GM12878 (cell line): Measurements from ENCODE around the gene HSF4. TPM values are rescaled to one million over a fixed set of nuclear protein-coding genes. Genes with fewer than 3 reads are reported as not detected.
"Not testable (repeated sequence)": the region's sequence is repeated elsewhere in the genome, so short reads cannot be mapped to it uniquely, and the experiment has no call there.

ENCODE experiments used
- ATAC-seq: fragments of 200-7000 bp; cut with Tn5 transposase; 3 replicates; pipeline ENCODE4 v1.9.1; 2020; ENCODE audit warnings: mild to moderate bottlenecking, moderate library complexity
- BruUV-seq: library from RNA; stranded (reverse); fragments of 400-500 nt; replicated peaks from 2 replicates; lab custom pipeline; 2021; lab: Mats Ljungman, UMichigan
- CTCF ChIA-PET: fragments of 300-600 bp; sonication (Branson Sonifier 250); formaldehyde crosslinking; extraction: SDS; loops from one replicate; lab custom pipeline; 2021; ENCODE audit warnings: inconsistent platforms; lab: Yijun Ruan, JAX
- POLR2A ChIA-PET: fragments of 350-600 bp; formaldehyde crosslinking; extraction: SDS; loops from one replicate; lab custom pipeline; 2021; ENCODE audit warnings: inconsistent platforms; lab: Charles Lee
- RAD21 ChIA-PET: fragments of 300-600 bp; sonication (Branson Sonifier 250); formaldehyde crosslinking; loops from one replicate; lab custom pipeline; 2023; ENCODE audit warnings: antibody characterized with exemption; ENCODE audit not compliant: unreplicated experiment; lab: Charles Lee
- SMC1A ChIA-PET: fragments of 300-600 bp; sonication (Branson Sonifier 250); formaldehyde crosslinking; loops from one replicate; lab custom pipeline; 2023; ENCODE audit not compliant: unreplicated experiment, uncharacterized antibody; lab: Charles Lee
- DNase-seq: peaks from one replicate; pipeline ENCODE4 v3.0.0-alpha.2; 2011; ENCODE audit warnings: low read depth, low spot score
- FAIRE-seq: peaks from 3 replicates; lab custom pipeline; 2011; peaks lifted over from hg19 to GRCh38; lab: Jason Lieb, UNC
- H2AFZ ChIP-seq: 2 replicates; pipeline ENCODE4 v1.6.0; 2011; ENCODE audit warnings: low read depth, low read length, control low read depth; ENCODE audit not compliant: control insufficient read depth
- H3K27ac ChIP-seq: 2 replicates; pipeline ENCODE4 v1.5.1; 2011; ENCODE audit warnings: control low read depth; ENCODE audit not compliant: control insufficient read depth, insufficient read depth
- H3K27me3 ChIP-seq, 2 experiments: replicated peaks in 1 of 2; 2 replicates each; pipeline versions ENCODE4 v1.6.0 to v1.6.1; 2011; ENCODE audit warnings: low read length in 1 of 2; ENCODE audit not compliant: control insufficient read depth in 2 of 2, insufficient read depth in 2 of 2
- H3K36me3 ChIP-seq, 2 experiments: 2 replicates each; pipeline ENCODE4 v1.5.1; 2011; ENCODE audit warnings: low read length in 1 of 2; ENCODE audit not compliant: control insufficient read depth in 2 of 2, insufficient read depth in 2 of 2
- H3K4me1 ChIP-seq: 2 replicates; pipeline ENCODE4 v1.6.1; 2011; ENCODE audit warnings: mild to moderate bottlenecking, low read length, moderate library complexity, mixed read lengths; ENCODE audit not compliant: control insufficient read depth, insufficient read depth
- H3K4me2 ChIP-seq: 2 replicates; pipeline ENCODE4 v1.6.0; 2011; ENCODE audit warnings: control low read depth; ENCODE audit not compliant: control insufficient read depth, insufficient read depth
- H3K4me3 ChIP-seq: fragments of 200-600 bp; sonication (generic); 2 replicates; pipeline ENCODE4 v1.5.1; 2016
- H3K79me2 ChIP-seq: 2 replicates; pipeline ENCODE4 v1.6.0; 2011; ENCODE audit warnings: low read length; ENCODE audit not compliant: control insufficient read depth, insufficient read depth
- H3K9ac ChIP-seq: 2 replicates; pipeline ENCODE4 v1.8.0; 2011; ENCODE audit warnings: low read length, control low read depth, mixed read lengths; ENCODE audit not compliant: control insufficient read depth, insufficient read depth
- H3K9me3 ChIP-seq: replicated peaks from 3 replicates; pipeline ENCODE4 v1.5.1; 2011; ENCODE audit warnings: mild to moderate bottlenecking, low read length; ENCODE audit not compliant: control insufficient read depth, insufficient read depth
- H4K20me1 ChIP-seq: 2 replicates; pipeline ENCODE4 v1.6.0; 2011; ENCODE audit not compliant: control insufficient read depth, insufficient read depth
- BCL11A ChIP-seq: IDR thresholded peaks from 2 replicates; pipeline ENCODE4 v1.6.1; 2011; ENCODE audit warnings: low read depth, low read length
- BRCA1 ChIP-seq: IDR thresholded peaks from 2 replicates; pipeline ENCODE4 v1.6.1; 2011; ENCODE audit warnings: low read depth, low read length, improper control_type of control experiment
- CBX3 ChIP-seq: fragments of 200-600 bp; sonication (generic); IDR thresholded peaks from 2 replicates; pipeline ENCODE4 v1.6.1; 2016; ENCODE audit warnings: low read depth, borderline replicate concordance
- POLR2A ChIP-seq: IDR thresholded peaks from 2 replicates; pipeline ENCODE4 v1.6.1; 2011; ENCODE audit warnings: low read depth, mild to moderate bottlenecking, low read length
- POLR2AphosphoS5 ChIP-seq: IDR thresholded peaks from 2 replicates; pipeline ENCODE4 v1.6.1; 2011; ENCODE audit warnings: mild to moderate bottlenecking, low read length, inconsistent platforms
- SMC3 ChIP-seq: IDR thresholded peaks from 2 replicates; pipeline ENCODE4 v1.6.1; 2011; ENCODE audit warnings: low read length, improper control_type of control experiment, borderline replicate concordance
- TARDBP ChIP-seq: IDR thresholded peaks from 2 replicates; pipeline ENCODE4 v1.6.1; 2016; ENCODE audit warnings: borderline replicate concordance
- WGBS: methylation state at CpG from one replicate; pipeline ENCODE4 v1.1.6; 2016; ENCODE audit warnings: low lambda C conversion rate; ENCODE audit not compliant: insufficient replicate concordance, insufficient coverage; ENCODE audit errors: missing lambda C conversion rate; 5-methylcytosine and 5-hydroxymethylcytosine counted together
- in situ Hi-C: fragments of 300-500 bp; cut with MboI; formaldehyde crosslinking; loops from 9 replicates; pipeline ENCODE4 v1.14.3; 2018; ENCODE audit warnings: mixed read lengths
- intact Hi-C: fragments of 100-400 bp; cut with micrococcal nuclease; formaldehyde crosslinking; loops from one replicate; pipeline ENCODE4 v1.14.2; 2022; ENCODE audit not compliant: unreplicated experiment
- polyA plus RNA-seq, 11 experiments: library from polyadenylated mRNA; depleted of rRNA in 4 of 11; unstranded in 6 of 11; stranded (reverse) in 5 of 11; fragments of >200 nt; fragmentation: Nextera tagmentation in 4 of 11; fragmentation: Illumina TruSeq in 1 of 11; extraction: Ambion mirVana in 4 of 11; extraction: Trizol in 1 of 11; gene quantifications; 1 replicate in 1 of 11; 2 replicates in 10 of 11; pipeline versions ENCODE4 v1.2.1 to v1.2.3, GENCODE V29; 2011 to 2016; ENCODE audit warnings: inconsistent platforms in 2 of 11, missing spikeins in 2 of 11, low read depth in 1 of 11
- total RNA-seq, 4 experiments: library from RNA; depleted of rRNA in 3 of 4; stranded (reverse); fragments of >200 nt in 3 of 4; fragmentation: Illumina TruSeq in 1 of 4; extraction: Trizol in 1 of 4; gene quantifications; 2 replicates each; pipeline versions ENCODE4 v1.2.1 to v1.2.3, GENCODE V29; 2013 to 2021

The HSF4 gene
- total and polyA plus RNA-seq, 10 of the 15 experiments (the other 5 are each of a cell fraction or from before 2014, with no cell fraction given), result 0.31 to 9.9 (median 2.6) TPM; not detected in 1

- no peaks in the 10 kb centered on the region for H3K4me1 ChIP-seq
- ATAC-seq (no peak), DNase-seq (no peak), FAIRE-seq (no peak)
- H3K9me3 ChIP-seq, result no peaks in the 10 kb centered on the region
- no peak overlapping the region for H3K4me3 ChIP-seq
- H2AFZ ChIP-seq, result no peak overlapping the region
- ChIA-PET POLR2A (interaction anchor here (1.2 kb wide), 1 partner anchor 105 kb away, joined by 5 read pairs; no protein-coding TSS in a partner anchor), SMC1A (no interaction called here), CTCF (interaction anchor here (1.4 to 1.8 kb wide), 2 partner anchors 10 to 35 kb away, joined by 4 to 5 read pairs; no protein-coding TSS in a partner anchor)
- H3K36me3 ChIP-seq, result peaks cover 5 to 7% of the 10 kb centered on the region in 2 experiments; a peak in 3 of 4 replicates
- H3K27me3 ChIP-seq, result no peaks in the 10 kb centered on the region
- intact Hi-C loops, result no loop called here
- H3K4me2 ChIP-seq, result no peak overlapping the region
- H3K27ac ChIP-seq, result no peak overlapping the region
- no TSS peak for BruUV-seq
- no peak overlapping the region for H3K9ac ChIP-seq
- no peaks in the 10 kb centered on the region; the same call in 1 of the 2 replicates for H3K79me2 ChIP-seq
- TF ChIP-seq TARDBP (no peak), BCL11A (no peak), POLR2AphosphoS5 (no peak), POLR2A (no peak), SMC3 (no peak), BRCA1 (no peak), CBX3 (no peak)
- TF ChIP-seq, all 136 proteins: peak for 0
- RAD21 ChIA-PET, result interaction anchor here (0.9 to 1.1 kb wide), 2 partner anchors 30 to 102 kb away, joined by 3 to 6 read pairs; partner anchors contain the start of gene B3GNT9
- 82% methylated on average over 5 of the region's 5 CpGs for WGBS
- in situ Hi-C loops, result no loop called here
- H4K20me1 ChIP-seq, result no peaks in the 10 kb centered on the region
Measured at GRCh38 chr16:67120025-67120424, 44.5 kb upstream of the HSF4 start.

DNA sequence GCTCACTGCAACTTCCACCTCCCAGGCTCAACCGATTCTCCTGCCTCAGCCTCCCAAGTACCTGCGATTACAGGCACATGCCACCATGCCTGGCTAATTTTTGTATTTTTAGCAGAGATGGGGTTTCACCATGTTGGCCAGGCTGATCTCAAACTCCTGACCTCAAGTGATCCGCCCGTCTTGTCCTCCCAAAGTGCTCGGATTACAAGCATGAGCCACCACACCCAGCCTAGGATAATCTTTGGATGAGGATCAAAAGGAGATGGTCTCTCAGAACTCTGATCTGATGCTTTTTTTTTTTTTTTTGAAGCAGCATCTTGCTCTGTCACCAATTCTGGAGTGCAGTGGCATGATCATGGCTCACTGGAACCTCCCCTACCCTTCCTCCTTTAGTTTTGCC, 41.7 kb upstream of the HSF4 start:
- not testable (repeated sequence) for H2AFZ ChIP-seq

More for the DNA sequence above, 41.7 kb upstream of the HSF4 start:
- H4K20me1 ChIP-seq, DNase-seq, H3K4me2 ChIP-seq, H3K27ac ChIP-seq, intact Hi-C loops, H3K4me1 ChIP-seq, BruUV-seq, FAIRE-seq, H3K4me3 ChIP-seq, SMC1A ChIA-PET, H3K27me3 ChIP-seq, H3K79me2 ChIP-seq, CTCF ChIA-PET, in situ Hi-C loops, H3K36me3 ChIP-seq, H3K9ac ChIP-seq, H3K9me3 ChIP-seq, ATAC-seq, POLR2A ChIA-PET, RAD21 ChIA-PET: not testable (repeated sequence)
- 98% methylated on average over 5 of the region's 5 CpGs for WGBS
